C4-2B (cell line): ENCODE results near the gene PTPRM.

Source experiments
- CTCF ChIP-seq: fragments of 450-650 bp; conservative IDR thresholded peaks from 2 replicates; pipeline ENCODE4 v1.5.1; 2017; ENCODE audit warnings: mild to moderate bottlenecking
- ZFX ChIP-seq: fragments of 450-650 bp; IDR thresholded peaks from 2 replicates; pipeline ENCODE4 v1.6.1; 2017

DNA sequence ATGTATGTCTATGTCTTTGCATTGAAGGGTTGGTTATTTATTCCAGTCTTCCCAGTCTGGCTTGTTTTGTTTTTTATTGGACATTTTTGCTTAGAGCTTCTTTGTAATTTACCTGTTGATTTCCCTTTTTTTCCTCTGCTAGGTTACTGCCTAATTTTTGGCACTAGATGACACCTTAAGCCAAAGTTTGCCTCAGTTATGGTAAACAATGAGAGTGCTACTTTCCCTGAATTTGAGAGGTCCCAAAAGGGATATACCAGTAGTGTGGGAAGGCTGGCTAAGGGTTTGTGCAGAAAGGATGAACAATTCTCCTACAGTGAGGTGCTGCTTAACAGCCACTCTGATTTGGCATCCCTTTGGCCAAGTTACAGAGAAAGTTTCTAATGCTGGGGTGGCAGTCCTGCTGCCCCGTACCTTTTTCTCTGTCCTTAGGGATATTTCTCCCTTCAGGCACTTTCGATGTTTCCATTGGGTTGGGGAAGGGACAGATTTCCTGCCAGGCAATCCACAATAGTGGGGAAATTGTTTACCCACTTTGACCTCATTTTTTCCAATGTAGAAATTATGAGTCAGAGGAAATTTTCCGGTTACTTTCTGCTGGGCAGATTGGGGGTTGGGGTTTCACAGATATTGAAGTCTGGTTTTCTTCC, 354.9 kb downstream of the PTPRM start:
- no peak for TF ChIP-seq CTCF
- TF ChIP-seq ZFX: no peak
